ENCODE results near the gene PAIP2B. TPM values are rescaled to one million over a fixed set of nuclear protein-coding genes. Genes with fewer than 3 reads are reported as not detected.

PAIP2B gene
- total RNA-seq, 1 experiment from 2014 or later: 17.7 TPM

DNA sequence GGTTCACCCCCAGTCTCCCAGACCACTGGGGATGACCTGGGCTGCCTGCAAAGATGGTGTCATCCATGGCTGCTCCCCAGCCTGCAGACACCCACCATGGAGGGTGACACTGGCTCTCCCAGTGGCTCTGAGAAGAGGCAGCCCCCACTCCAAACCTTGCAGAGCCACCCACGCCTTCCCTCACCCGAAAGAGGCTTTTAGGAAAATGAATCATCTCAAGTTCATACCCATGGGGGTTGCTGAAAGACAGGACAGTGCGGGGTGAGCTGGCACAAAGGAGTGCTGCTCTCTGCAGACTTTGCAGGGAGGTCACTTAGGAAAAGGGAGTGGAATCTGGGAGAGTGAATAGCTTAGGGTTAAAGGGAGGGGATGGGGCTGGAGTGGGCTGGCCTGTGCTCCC is 60.1 kb downstream of the PAIP2B start:
- H2BK15ac ChIP-seq (ENCODE audit: low read depth, low read length): no peak overlapping the region
- no peak overlapping the region for H2BK120ac ChIP-seq (ENCODE audit: low read depth, low read length, poor library complexity, severe bottlenecking)
- no peak overlapping the region for H3T11ph ChIP-seq (ENCODE audit: low read length)
- no peaks in the 10 kb centered on the region for H3K79me1 ChIP-seq (ENCODE audit: insufficient read depth, low read depth, low read length, poor library complexity, severe bottlenecking)
- H3K56ac ChIP-seq (ENCODE audit: insufficient read length, low read depth, low read length): no peak overlapping the region
- H3K4ac ChIP-seq (ENCODE audit: low read depth, low read length): no peak overlapping the region
- H4K91ac ChIP-seq (ENCODE audit: insufficient read length, low read depth, low read length): no peak overlapping the region
- H3K27me3 ChIP-seq (ENCODE audit: insufficient read depth, low read length): no peaks in the 10 kb centered on the region
- no peaks in the 10 kb centered on the region; a peak in 1 of 5 replicates for H3K9me3 Mint-ChIP-seq
- no peak overlapping the region for H3K4me3 Mint-ChIP-seq
- H2BK20ac ChIP-seq (ENCODE audit: low read depth, low read length, poor library complexity, severe bottlenecking): no peak overlapping the region
- no peak overlapping the region for H3K18ac ChIP-seq (ENCODE audit: insufficient read length, low read depth, low read length)
- H3K4me1 Mint-ChIP-seq: peaks cover 11 to 17% of the 10 kb centered on the region in 2 experiments
- H3K79me2 ChIP-seq (ENCODE audit: insufficient read depth, low read length): no peaks in the 10 kb centered on the region
- no peak overlapping the region for H2AK5ac ChIP-seq (ENCODE audit: insufficient read length, low read length)
- no peak overlapping the region for H3K27ac Mint-ChIP-seq
- no peaks in the 10 kb centered on the region for H3K4me1 ChIP-seq (ENCODE audit: insufficient read depth, low read length)
- no peak overlapping the region for H4K5ac ChIP-seq (ENCODE audit: insufficient read length, low read depth, low read length)
- no peaks in the 10 kb centered on the region for H4K20me1 ChIP-seq (ENCODE audit: control insufficient read depth, insufficient read depth, insufficient read length)
- no peaks in the 10 kb centered on the region for H3K9me3 ChIP-seq (ENCODE audit: control insufficient read depth, low read depth, low read length)
- no peak overlapping the region for H2BK5ac ChIP-seq (ENCODE audit: insufficient read length, low read length)
- no peaks in the 10 kb centered on the region for H3K23me2 ChIP-seq (ENCODE audit: insufficient read length, low read depth, low read length, poor library complexity, severe bottlenecking)
- H3K4me2 ChIP-seq (ENCODE audit: insufficient read depth, insufficient read length, low read length): no peak overlapping the region
- no peak for DNase-seq
- H3K36me3 Mint-ChIP-seq (ENCODE audit: insufficient read depth in 1 of 3, low read depth in 3 of 3): no peaks in the 10 kb centered on the region
- H3K27ac ChIP-seq (ENCODE audit: insufficient read length, low read depth, low read length): no peak overlapping the region
- no peak overlapping the region for H2AFZ ChIP-seq (ENCODE audit: low read length)
- no CpG with 5 or more reads among the region's 3 CpGs for WGBS (ENCODE audit: extremely low coverage, insufficient read length, low lambda C conversion rate)
- no peak overlapping the region for H4K8ac ChIP-seq (replicated peaks; ENCODE audit: insufficient read length, low read depth, low read length)
- no peak overlapping the region for H2BK12ac ChIP-seq (ENCODE audit: insufficient read length, low read depth, low read length)
- H3K14ac ChIP-seq (ENCODE audit: insufficient read depth, low read length): no peak overlapping the region
- no peak overlapping the region for H3K23ac ChIP-seq (ENCODE audit: insufficient read length, low read depth, low read length)
- H3K9ac ChIP-seq (ENCODE audit: extremely low read depth, insufficient read length, low read length): no peak overlapping the region
- TF ChIP-seq, protein P1, sequence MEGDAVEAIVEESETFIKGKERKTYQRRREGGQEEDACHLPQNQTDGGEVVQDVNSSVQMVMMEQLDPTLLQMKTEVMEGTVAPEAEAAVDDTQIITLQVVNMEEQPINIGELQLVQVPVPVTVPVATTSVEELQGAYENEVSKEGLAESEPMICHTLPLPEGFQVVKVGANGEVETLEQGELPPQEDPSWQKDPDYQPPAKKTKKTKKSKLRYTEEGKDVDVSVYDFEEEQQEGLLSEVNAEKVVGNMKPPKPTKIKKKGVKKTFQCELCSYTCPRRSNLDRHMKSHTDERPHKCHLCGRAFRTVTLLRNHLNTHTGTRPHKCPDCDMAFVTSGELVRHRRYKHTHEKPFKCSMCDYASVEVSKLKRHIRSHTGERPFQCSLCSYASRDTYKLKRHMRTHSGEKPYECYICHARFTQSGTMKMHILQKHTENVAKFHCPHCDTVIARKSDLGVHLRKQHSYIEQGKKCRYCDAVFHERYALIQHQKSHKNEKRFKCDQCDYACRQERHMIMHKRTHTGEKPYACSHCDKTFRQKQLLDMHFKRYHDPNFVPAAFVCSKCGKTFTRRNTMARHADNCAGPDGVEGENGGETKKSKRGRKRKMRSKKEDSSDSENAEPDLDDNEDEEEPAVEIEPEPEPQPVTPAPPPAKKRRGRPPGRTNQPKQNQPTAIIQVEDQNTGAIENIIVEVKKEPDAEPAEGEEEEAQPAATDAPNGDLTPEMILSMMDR (conservative IDR thresholded peaks at IDR 0.05): no peak
- peaks cover 10% of the 10 kb centered on the region for H3K27me3 Mint-ChIP-seq (ENCODE audit: low read depth)
